Ureter (tissue), 1 donor: ENCODE measurements around the gene HSDL2. TPM values are rescaled to one million over a fixed set of nuclear protein-coding genes. Genes with fewer than 3 reads are reported as not detected.
"Not testable (repeated sequence)": the region's sequence is repeated elsewhere in the genome, so short reads cannot be mapped to it uniquely, and the experiment has no call there.

Source experiments
- DNase-seq: peaks from one replicate; pipeline ENCODE4 v3.0.0-alpha.2; 2020; ENCODE audit warnings: low spot score
- total RNA-seq: library from RNA; stranded (reverse); gene quantifications from one replicate; pipeline ENCODE4 v1.2.4, GENCODE V29; 2023
- donor health status: DM: yes; HTN: yes; CAD: no.

The HSDL2 gene
- total RNA-seq, 1 donor from 2014 or later = 61.4 TPM

GRCh38 chr9:112500842-112501241 lies 120.9 kb downstream of the HSDL2 start:
- no peak for DNase-seq

GRCh38 chr9:112501287-112501686 lies 121.4 kb downstream of the HSDL2 start:
- DNase-seq = no peak

GRCh38 chr9:112502175-112502946 lies 122.5 kb downstream of the HSDL2 start:
- no peak for DNase-seq

GRCh38 chr9:112503170-112503569 lies 123.3 kb downstream of the HSDL2 start:
- DNase-seq = no peak

GRCh38 chr9:112505086-112505485 lies 125.2 kb downstream of the HSDL2 start:
- no peak for DNase-seq

GRCh38 chr9:112505607-112506006 lies 125.7 kb downstream of the HSDL2 start:
- DNase-seq = no peak

GRCh38 chr9:112506571-112506970 lies 126.7 kb downstream of the HSDL2 start:
- no peak for DNase-seq

- no peak for DNase-seq
These were observed 127.2 kb downstream of the HSDL2 start for GRCh38 chr9:112507001-112507680.

GRCh38 chr9:112508377-112508776 lies 128.5 kb downstream of the HSDL2 start:
- no peak for DNase-seq

- DNase-seq = not testable (repeated sequence)
These were observed 132.5 kb downstream of the HSDL2 start for GRCh38 chr9:112512377-112512776.

- no peak for DNase-seq
These were observed 136.9 kb downstream of the HSDL2 start for GRCh38 chr9:112516769-112517168.

- no peak for DNase-seq
These were observed 140.2 kb downstream of the HSDL2 start for GRCh38 chr9:112520069-112520468.

GRCh38 chr9:112520656-112521055 lies 140.7 kb downstream of the HSDL2 start:
- no peak for DNase-seq

Other genes with a start within 250 kb of the HSDL2 start
- 45.8 TPM for gene SUSD1, start 204.8 kb upstream of the HSDL2 start, total RNA-seq
- gene PTBP3, start 46.5 kb upstream of the HSDL2 start, total RNA-seq = 136 TPM
- gene KIAA1958, start 106.7 kb downstream of the HSDL2 start, total RNA-seq = 12.2 TPM